ENCODE measurements around the gene PRCP.

Gene PRCP

GRCh38 chr11:82775736-82776346, 124.4 kb downstream of the PRCP start:
- no peak for DNase-seq

GRCh38 chr11:82775218-82775617, 125.0 kb downstream of the PRCP start:
- DNase-seq, result no peak

Measured in NCI-H1694 treated with DMSO at 0.1 percent for 48 hours (cell line).